ENCODE measurements around the gene COL13A1.

GRCh38 chr10:69868821-69869220 is 67.1 kb downstream of the COL13A1 start:
- TF ChIP-seq ZNF70 (CRISPR knock-in tag; IDR thresholded peaks at IDR 0.05) (no peak), ZC3H10 (CRISPR knock-in tag; IDR thresholded peaks at IDR 0.05) (no peak), TCF4 (CRISPR knock-in tag; IDR thresholded peaks at IDR 0.05; ENCODE audit: borderline replicate concordance) (no peak), TOX (CRISPR knock-in tag; IDR thresholded peaks at IDR 0.05; ENCODE audit: borderline replicate concordance) (no peak), PATZ1 (CRISPR knock-in tag; IDR thresholded peaks at IDR 0.05; ENCODE audit: borderline replicate concordance) (no peak), GLIS3 (CRISPR knock-in tag; IDR thresholded peaks at IDR 0.05) (no peak), PPARA (CRISPR knock-in tag; IDR thresholded peaks at IDR 0.05; ENCODE audit: borderline replicate concordance) (no peak), CREB5 (CRISPR knock-in tag; IDR thresholded peaks at IDR 0.05; ENCODE audit: low read depth) (no peak), CSRNP3 (CRISPR knock-in tag; IDR thresholded peaks at IDR 0.05) (no peak), ISL1 (CRISPR knock-in tag; IDR thresholded peaks at IDR 0.05) (no peak), POU6F1 (CRISPR knock-in tag; IDR thresholded peaks at IDR 0.05; ENCODE audit: borderline replicate concordance, low read depth) (no peak)

Measured in SK-N-SH treated with all-trans-retinoic acid at 6 μM for 48 hours (cell line).